ENCODE measurements around the gene CLEC4M. TPM values are rescaled to one million over a fixed set of nuclear protein-coding genes. Genes with fewer than 3 reads are reported as not detected.
A peak's percentile ranks its signal among the peaks of the same experiment; 100 is the strongest.

Gene CLEC4M
- total RNA-seq, 1 donor from 2014 or later: not detected

- peaks cover 36% of the 10 kb centered on the region for H3K27me3 ChIP-seq
- peaks cover 2% of the 10 kb centered on the region for H3K9me3 Mint-ChIP-seq
- H3K9me3 ChIP-seq (ENCODE audit: low read depth): no peaks in the 10 kb centered on the region
- no peak overlapping the region for H3K4me3 ChIP-seq
- no peak for DNase-seq (ENCODE audit: low spot score)
- H3K27ac Mint-ChIP-seq: no peak overlapping the region
- H3K4me3 Mint-ChIP-seq: no peak overlapping the region
- H3F3A ChIP-seq (ENCODE audit: low read depth): peaks cover 26% of the 10 kb centered on the region
- no peak overlapping the region for H3K9ac ChIP-seq
- no peak overlapping the region for H3K4me2 ChIP-seq
- no peaks in the 10 kb centered on the region for H3K36me3 Mint-ChIP-seq
- H2AFZ ChIP-seq (replicated peaks): no peak overlapping the region
- no peaks in the 10 kb centered on the region for H3K36me3 ChIP-seq
- no peak overlapping the region for H3K27ac ChIP-seq
- H3K79me2 ChIP-seq (ENCODE audit: low read depth): no peaks in the 10 kb centered on the region
- no peaks in the 10 kb centered on the region for H4K20me1 ChIP-seq (ENCODE audit: low read depth)
- peaks cover 12% of the 10 kb centered on the region for H3K4me1 Mint-ChIP-seq
- H3K27me3 Mint-ChIP-seq (ENCODE audit: insufficient read depth, low read depth): peaks cover 24% of the 10 kb centered on the region
- H3K4me1 ChIP-seq: peaks cover 12% of the 10 kb centered on the region
- TF ChIP-seq EZH2phosphoT487 (IDR thresholded peaks at IDR 0.05): no peak
- TF ChIP-seq CTCF (IDR thresholded peaks at IDR 0.05): no peak
- no peak for TF ChIP-seq EZH2 (IDR thresholded peaks at IDR 0.05)
These were observed 32.6 kb downstream of the CLEC4M start for GRCh38 chr19:7795555-7796161.

GRCh38 chr19:7799640-7800355 lies 36.8 kb downstream of the CLEC4M start:
- no peak overlapping the region for H3K27ac Mint-ChIP-seq

GRCh38 chr19:7801020-7801570 lies 38.1 kb downstream of the CLEC4M start:
- Mint-ChIP-seq H3K4me1 (peaks cover 12% of the 10 kb centered on the region), H3K9me3 (peaks cover 18% of the 10 kb centered on the region), H3K36me3 (no peaks in the 10 kb centered on the region), H3K27ac (no peak overlapping the region), H3K27me3 (ENCODE audit: insufficient read depth, low read depth) (peaks cover 3% of the 10 kb centered on the region), H3K4me3 (no peak overlapping the region)
- Histone ChIP-seq H3K79me2 (ENCODE audit: low read depth) (no peaks in the 10 kb centered on the region), H3K4me3 (no peak overlapping the region), H4K20me1 (ENCODE audit: low read depth) (no peaks in the 10 kb centered on the region), H3F3A (ENCODE audit: low read depth) (peaks cover 26% of the 10 kb centered on the region), H3K9ac (no peak overlapping the region), H3K27me3 (peaks cover 6% of the 10 kb centered on the region), H3K4me2 (no peak overlapping the region), H3K36me3 (no peaks in the 10 kb centered on the region), H3K9me3 (ENCODE audit: low read depth) (peaks cover 6% of the 10 kb centered on the region), H2AFZ (replicated peaks) (no peak overlapping the region), H3K27ac (no peak overlapping the region), H3K4me1 (peaks cover 12% of the 10 kb centered on the region)
- DNase-seq (ENCODE audit: low spot score): no peak
- TF ChIP-seq CTCF (IDR thresholded peaks at IDR 0.05) (no peak), EZH2 (IDR thresholded peaks at IDR 0.05) (no peak), EZH2phosphoT487 (IDR thresholded peaks at IDR 0.05) (no peak)

More at GRCh38 chr19:7799640-7800355, 36.8 kb downstream of the CLEC4M start:
- Mint-ChIP-seq H3K36me3 (no peaks in the 10 kb centered on the region), H3K4me3 (peak overlapping the region; percentile 73), H3K27me3 (ENCODE audit: insufficient read depth, low read depth) (peaks cover 6% of the 10 kb centered on the region), H3K9me3 (peaks cover 18% of the 10 kb centered on the region), H3K4me1 (peaks cover 12% of the 10 kb centered on the region)
- H3K4me3 ChIP-seq: peak overlapping the region; percentile 34
- peak overlapping the region; percentile 76 for H2AFZ ChIP-seq (replicated peaks)
- H3K9ac ChIP-seq: no peak overlapping the region
- H3F3A ChIP-seq (ENCODE audit: low read depth): peaks cover 26% of the 10 kb centered on the region
- TF ChIP-seq EZH2 (IDR thresholded peaks at IDR 0.05) (no peak), EZH2phosphoT487 (IDR thresholded peaks at IDR 0.05) (no peak), CTCF (IDR thresholded peaks at IDR 0.05) (peak; percentile 60)
- DNase-seq (ENCODE audit: low spot score): peak; percentile 91
- H3K79me2 ChIP-seq (ENCODE audit: low read depth): no peaks in the 10 kb centered on the region
- no peaks in the 10 kb centered on the region for H3K36me3 ChIP-seq
- H3K9me3 ChIP-seq (ENCODE audit: low read depth): peaks cover 6% of the 10 kb centered on the region
- peak overlapping the region; percentile 75 for H3K4me2 ChIP-seq
- no peaks in the 10 kb centered on the region for H4K20me1 ChIP-seq (ENCODE audit: low read depth)
- no peak overlapping the region for H3K27ac ChIP-seq
- peaks cover 6% of the 10 kb centered on the region for H3K27me3 ChIP-seq
- peaks cover 12% of the 10 kb centered on the region for H3K4me1 ChIP-seq

All from neural progenitor cell (in vitro differentiated cells).